GM18511 (cell line): Measurements from ENCODE around the gene MFGE8.

ENCODE experiments used
- ATAC-seq: cut with Tn5 transposase; IDR thresholded peaks from one replicate; pipeline ENCODE4 v1.9.1; 2021; ENCODE audit warnings: mild to moderate bottlenecking, moderate library complexity; ENCODE audit not compliant: unreplicated experiment

MFGE8 gene

DNA sequence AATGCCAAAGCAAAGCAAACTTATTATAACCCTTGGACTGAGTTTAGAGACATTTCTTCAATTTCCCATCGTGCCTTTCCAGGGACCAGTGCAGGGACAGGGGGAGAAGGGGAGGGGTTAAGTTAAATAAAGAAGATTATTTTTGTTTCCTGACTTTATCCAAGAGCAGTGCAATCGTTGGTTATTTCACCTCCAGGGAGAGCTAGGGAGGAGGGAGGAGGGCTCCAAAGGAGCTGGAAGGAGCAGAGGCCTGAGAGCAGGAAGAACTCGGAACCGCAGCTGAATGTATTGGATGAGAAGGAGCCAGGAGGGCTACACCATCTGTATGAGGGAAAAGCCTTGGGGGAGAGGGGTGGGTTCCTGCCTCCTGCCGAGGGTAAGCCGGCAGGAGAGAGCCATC, 38.5 kb downstream of the MFGE8 start:
- ATAC-seq, result no peak

DNA sequence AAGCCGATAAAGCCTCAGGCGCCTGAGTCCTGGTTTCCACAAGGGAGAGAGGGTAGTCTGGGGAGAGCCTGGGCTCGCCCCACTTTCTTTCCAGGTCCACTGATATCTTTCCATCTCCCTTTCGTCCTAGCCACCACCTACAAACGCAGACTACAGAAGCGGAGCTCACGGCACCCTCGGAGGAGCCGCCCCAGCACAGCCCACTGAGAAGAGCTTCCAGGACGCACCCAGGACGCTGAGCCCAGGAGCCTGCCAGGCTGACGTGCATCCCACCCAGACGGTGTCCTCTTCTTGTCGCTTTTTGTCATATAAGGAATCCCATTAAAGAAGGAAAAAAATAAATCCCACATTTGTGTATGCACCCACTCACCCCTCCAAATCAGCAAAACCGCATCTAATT, 38.9 kb downstream of the MFGE8 start:
- no peak for ATAC-seq

DNA sequence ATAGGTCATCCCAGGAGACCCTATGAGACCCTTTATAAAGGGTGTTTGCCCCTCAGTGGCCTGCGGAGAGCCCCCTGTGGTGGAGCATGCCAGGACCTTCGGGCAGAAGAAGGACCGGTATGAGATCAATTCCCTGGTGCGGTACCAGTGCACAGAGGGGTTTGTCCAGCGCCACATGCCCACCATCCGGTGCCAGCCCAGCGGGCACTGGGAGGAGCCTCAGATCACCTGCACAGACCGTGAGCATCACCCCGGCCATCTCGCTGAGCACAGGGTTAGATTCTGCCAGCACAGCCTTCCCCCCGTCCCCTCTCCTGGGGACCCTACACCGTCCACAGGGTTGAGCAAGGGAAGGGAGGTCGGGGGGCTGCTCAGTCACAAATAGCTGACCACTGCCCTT, 39.4 kb downstream of the MFGE8 start:
- no peak for ATAC-seq

DNA sequence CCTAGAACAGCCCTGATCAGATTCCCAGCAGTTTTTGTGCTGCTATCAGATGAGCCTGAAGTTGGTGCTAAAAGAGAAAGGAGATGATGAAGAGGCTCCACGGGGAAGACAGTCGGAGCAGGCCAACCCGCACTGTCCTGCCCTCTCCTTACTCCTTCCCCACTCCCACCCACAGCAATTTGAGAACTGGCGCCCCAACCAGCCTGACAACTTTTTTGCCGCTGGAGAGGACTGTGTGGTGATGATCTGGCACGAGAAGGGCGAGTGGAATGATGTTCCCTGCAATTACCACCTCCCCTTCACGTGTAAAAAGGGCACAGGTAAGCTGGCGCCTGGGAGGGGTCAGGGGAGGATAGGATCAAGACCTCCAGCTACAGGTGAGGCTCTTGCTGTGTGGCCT, 40.5 kb downstream of the MFGE8 start:
- no peak for ATAC-seq

DNA sequence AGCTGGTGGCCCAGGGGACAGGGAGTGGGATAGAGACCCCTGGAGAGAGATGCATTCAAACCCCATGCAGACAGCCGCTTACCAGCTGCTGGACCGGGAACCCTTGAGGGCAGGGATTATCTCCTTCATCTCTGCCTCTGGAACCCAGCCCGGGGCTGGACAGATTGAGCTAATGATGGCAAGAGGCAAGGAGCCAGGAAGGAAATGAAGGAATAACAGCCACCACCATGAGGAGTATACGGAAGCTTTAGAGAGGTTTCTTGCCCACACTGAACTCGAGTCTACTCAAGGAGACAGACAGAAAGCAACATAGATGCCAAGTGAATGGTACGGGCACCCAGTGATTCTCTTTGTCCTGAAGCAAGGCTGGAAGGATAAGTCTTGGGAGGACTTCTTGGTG, 41.1 kb downstream of the MFGE8 start:
- no peak for ATAC-seq

DNA sequence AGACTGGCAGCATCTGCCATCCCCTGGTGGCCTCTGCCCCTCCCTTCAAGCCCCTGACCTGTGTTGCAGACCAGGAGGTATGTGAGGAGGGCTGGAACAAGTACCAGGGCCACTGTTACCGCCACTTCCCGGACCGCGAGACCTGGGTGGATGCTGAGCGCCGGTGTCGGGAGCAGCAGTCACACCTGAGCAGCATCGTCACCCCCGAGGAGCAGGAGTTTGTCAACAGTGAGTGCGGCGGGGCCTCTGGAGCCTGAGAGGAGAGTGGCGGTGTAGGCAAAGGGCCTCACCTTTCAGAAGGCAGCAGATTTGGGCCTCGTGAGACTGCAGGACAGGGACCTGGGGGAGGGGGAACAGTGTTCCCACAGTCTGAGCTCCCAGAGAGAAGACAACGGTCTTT, 41.9 kb downstream of the MFGE8 start:
- ATAC-seq, result no peak

DNA sequence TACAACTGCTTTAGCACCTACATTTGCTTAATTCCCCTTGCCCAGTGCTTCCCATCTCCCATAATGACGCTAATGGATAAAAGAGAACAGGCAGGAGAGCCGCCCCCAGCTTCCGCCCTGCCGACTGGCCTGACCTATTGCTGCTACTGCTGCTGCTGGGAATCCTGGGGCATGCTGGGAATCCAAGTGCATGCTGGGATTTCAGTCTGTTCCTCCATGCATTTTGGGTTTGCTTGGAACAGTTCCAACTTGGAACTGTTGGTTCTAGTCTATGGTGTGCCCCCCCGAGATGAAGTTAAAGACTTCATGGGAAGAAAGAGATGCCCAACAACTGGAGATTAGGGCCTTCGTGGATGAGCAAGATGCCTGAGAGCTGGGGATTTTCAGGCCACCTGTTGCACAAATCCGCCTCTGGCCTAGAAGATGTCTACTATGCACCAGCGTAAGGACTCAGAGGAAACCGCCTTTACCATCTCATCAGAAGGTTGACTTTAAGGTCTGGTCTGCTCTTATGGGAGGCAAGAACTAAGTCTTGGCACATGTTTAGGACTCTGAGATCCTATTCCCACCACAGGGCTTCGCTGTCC, 46.8 kb downstream of the MFGE8 start:
- ATAC-seq, result no peak

DNA sequence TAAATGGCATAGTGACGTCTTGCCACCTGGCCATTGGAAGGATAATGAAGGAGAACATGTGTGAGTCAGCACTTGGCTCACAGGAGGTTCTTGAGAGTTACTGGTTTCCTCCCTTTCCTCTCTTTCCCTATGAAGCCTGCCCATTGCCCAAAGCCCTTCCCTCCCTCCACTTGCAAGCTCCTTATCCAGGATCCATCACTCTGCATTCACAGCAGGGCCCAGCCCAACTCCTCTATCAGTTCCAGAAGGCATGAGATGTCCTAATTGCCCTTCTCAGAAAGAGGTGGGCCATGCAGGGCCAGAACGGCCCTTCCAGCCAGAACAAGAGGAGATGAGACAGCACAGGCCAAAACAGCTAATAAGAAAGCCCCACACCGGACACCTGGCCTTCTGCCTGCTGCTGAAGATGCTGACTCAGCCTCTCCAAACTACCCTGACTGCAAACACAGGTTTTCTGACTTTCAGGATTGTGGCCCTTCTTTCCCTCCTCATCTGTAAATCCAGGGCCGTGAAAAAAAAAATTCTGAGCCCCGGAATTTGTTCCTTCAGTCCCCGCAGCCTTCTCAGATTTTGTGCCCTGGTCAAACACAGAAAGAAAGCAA, 47.6 kb downstream of the MFGE8 start:
- no peak for ATAC-seq

DNA sequence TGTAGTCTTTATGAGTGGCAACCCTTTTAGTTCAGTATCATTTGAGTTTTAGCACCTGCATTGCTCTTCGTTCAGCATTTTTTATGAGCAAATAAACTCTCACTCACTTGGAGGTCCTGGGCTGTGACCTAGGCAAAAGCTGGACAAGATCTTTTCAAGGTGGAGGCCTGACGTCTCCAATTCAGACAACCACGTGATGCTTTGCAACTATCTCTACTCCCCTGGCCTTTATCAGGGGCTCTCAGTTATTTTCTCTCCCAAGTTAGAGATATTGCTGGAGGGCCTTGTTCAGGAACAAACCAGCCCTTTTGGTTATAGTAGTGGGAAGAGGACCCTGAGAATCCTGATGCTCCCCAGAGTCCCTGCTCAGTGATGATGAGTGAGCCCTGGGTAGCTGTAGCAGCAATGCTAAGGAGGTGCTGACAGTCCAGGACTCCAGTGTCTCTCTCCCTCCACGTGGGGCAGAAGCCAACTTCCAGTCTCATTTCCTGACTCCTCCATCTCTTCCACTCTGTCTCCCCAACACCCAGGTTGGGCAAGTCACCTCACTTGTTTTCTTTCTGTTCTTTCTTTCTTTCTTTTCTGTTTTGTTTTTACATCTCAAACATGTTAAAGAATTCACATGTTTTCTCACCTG, 48.2 kb downstream of the MFGE8 start:
- ATAC-seq, result no peak

DNA sequence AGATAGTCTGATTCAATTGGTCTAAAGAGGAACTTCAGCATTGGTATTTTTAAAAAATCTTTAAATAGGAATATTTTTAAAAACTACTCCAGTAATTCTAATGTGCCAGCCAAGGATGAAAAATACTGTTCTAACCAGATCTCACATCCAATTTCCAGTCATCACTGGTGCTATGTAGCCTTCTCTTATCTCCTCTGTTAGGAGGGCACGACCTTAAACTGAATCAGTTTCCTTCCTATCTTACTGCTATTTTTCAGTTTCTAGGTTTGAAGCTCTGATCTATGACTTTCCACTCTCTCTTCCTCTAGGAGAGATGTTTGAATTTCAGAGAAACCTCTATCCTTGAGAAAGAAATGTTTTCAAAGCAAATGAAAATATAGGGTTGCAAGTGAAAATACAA, 49.8 kb downstream of the MFGE8 start:
- no peak for ATAC-seq

DNA sequence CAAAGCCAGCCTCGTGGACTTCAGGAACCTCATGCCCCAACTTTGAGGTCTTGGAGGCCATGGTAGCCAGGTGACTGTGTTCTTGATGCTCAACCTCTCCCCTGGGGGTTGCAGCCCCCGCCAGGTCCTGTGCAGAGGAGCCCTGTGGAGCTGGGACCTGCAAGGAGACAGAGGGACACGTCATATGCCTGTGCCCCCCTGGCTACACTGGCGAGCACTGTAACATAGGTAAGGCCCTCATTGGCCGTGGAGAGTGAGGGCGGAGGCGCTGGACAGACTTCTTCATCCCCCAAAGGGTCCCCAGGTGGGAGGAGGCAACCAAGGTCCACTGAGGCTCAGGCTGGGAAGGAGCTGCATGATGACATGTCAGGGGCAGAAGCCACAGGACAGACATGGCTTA, 53.0 kb downstream of the MFGE8 start:
- no peak for ATAC-seq

DNA sequence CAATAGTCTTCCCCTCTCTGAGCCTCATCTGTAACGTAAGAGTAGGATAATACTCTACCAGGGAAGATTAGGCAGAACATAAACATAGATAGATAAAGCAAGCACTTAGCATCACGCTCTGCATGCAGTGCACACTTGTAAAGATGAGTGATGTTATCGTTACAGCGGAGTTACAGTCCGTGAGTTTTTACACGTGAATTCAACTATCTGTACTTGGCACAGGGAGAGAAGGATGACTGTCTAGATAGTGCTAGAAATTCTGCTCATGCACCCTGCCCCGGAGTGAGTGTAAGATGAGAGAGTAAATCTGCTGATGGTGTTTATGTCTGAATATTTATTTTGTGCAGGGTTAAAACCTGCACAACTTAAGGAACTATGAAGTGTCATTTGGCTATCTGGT, 53.6 kb downstream of the MFGE8 start:
- no peak for ATAC-seq

DNA sequence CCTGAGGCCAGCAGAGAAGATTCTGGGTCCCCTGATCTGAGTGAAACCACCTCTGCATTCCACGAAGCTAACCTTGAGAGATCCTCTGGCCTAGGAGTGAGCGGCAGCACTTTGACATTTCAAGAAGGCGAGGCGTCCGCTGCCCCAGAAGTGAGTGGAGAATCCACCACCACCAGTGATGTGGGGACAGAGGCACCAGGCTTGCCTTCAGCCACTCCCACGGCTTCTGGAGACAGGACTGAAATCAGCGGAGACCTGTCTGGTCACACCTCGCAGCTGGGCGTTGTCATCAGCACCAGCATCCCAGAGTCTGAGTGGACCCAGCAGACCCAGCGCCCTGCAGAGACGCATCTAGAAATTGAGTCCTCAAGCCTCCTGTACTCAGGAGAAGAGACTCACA, 54.2 kb downstream of the MFGE8 start:
- no peak for ATAC-seq

DNA sequence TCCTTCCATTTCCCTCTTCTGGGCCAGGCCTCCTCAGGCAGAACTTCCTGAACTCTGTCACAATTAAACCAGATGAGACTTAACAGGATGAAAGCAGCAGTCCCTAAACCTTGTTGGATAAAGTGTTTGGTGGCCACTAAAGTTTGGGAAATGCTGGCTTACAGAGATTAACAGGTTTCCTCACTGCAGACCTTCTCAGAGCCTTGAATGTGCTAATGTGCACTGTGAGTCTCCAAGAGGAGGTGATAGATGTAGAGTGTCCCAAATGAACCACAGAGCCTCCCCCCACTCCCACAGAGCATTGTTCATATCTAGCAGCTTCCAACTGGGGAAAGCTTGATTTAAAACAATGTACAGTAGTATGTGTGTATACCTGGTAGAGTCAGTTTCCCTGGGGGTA, 60.7 kb downstream of the MFGE8 start:
- ATAC-seq, result no peak

DNA sequence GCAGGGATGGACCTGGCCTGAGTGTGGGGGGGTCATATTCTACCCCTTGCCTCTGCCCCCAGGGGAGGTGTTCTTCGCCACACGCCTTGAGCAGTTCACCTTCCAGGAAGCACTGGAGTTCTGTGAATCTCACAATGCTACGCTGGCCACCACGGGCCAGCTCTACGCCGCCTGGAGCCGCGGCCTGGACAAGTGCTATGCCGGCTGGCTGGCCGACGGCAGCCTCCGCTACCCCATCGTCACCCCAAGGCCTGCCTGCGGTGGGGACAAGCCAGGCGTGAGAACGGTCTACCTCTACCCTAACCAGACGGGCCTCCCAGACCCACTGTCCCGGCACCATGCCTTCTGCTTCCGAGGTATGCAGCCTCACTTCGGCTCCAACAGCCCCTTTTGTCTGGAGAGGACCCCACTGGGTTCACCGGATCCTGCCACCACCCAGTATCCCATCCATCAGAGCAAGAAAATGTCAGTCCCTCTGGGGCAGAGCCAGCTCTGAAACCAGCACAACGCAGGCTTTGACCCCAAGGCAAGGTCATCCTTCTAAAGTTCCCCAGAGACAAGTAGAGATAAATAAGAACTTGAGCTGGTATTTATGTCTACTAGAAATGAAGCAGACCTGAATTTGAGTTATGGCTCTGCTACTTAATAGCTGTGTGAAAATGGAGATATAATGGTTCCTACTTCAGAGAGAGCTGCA, 63.7 kb downstream of the MFGE8 start:
- ATAC-seq, result no peak
